GM19239 (cell line): ENCODE data around the gene TRIM13.
"Not testable (repeated sequence)": the region's sequence is repeated elsewhere in the genome, so short reads cannot be mapped to it uniquely, and the experiment has no call there.

Experiments used
- DNase-seq: peaks from one replicate; pipeline ENCODE4 v3.0.0; 2011; ENCODE audit warnings: low spot score; ENCODE audit not compliant: insufficient read length
- FAIRE-seq: peaks from 2 replicates; lab custom pipeline; 2011; peaks lifted over from hg19 to GRCh38; lab: Jason Lieb, UNC

TRIM13 gene

GRCh38 chr13:49996951-49997895 lies at the start of gene TRIM13:
Gene TRIM13, plus strand, starts transcription at chr13:49997042. Its CDS starts 14,899 bp downstream, at chr13:50011941.
- peak; percentile 39 for DNase-seq
- FAIRE-seq: peak; percentile 95

GRCh38 chr13:49948777-49949270 lies 48.0 kb upstream of the TRIM13 start:
- not testable (repeated sequence) for FAIRE-seq, DNase-seq

GRCh38 chr13:49951754-49952535 lies 44.9 kb upstream of the TRIM13 start:
- FAIRE-seq: no peak
- DNase-seq: no peak

GRCh38 chr13:49953560-49953959 lies 43.3 kb upstream of the TRIM13 start:
- DNase-seq (no peak), FAIRE-seq (no peak)

GRCh38 chr13:49954674-49955455 lies 42.0 kb upstream of the TRIM13 start:
- FAIRE-seq: no peak
- DNase-seq: no peak

GRCh38 chr13:49956131-49956530 lies 40.7 kb upstream of the TRIM13 start:
- no peak for DNase-seq
- no peak for FAIRE-seq

GRCh38 chr13:49958321-49958720 lies 38.5 kb upstream of the TRIM13 start:
- FAIRE-seq: no peak
- no peak for DNase-seq

GRCh38 chr13:49967456-49967855 lies 29.4 kb upstream of the TRIM13 start:
- DNase-seq (no peak), FAIRE-seq (no peak)

- FAIRE-seq (no peak), DNase-seq (no peak)
Observed at GRCh38 chr13:49972709-49973108, 24.1 kb upstream of the TRIM13 start.

GRCh38 chr13:49975826-49976225 lies 21.0 kb upstream of the TRIM13 start:
- FAIRE-seq (no peak), DNase-seq (no peak)

- DNase-seq (peak; percentile 63), FAIRE-seq (peak; percentile 97)
Observed at GRCh38 chr13:49976314-49977258, 20.3 kb upstream of the TRIM13 start.

- FAIRE-seq: no peak
- DNase-seq: no peak
Observed at GRCh38 chr13:49977992-49978391, 18.9 kb upstream of the TRIM13 start.

- no peak for FAIRE-seq
- no peak for DNase-seq
Observed at GRCh38 chr13:49980266-49980665, 16.6 kb upstream of the TRIM13 start.

- FAIRE-seq (no peak), DNase-seq (no peak)
Observed at GRCh38 chr13:49985129-49985528, 11.7 kb upstream of the TRIM13 start.

GRCh38 chr13:49986471-49986870 lies 10.4 kb upstream of the TRIM13 start:
- no peak for FAIRE-seq
- DNase-seq: no peak

- not testable (repeated sequence) for DNase-seq, FAIRE-seq
Observed at GRCh38 chr13:49990612-49991011, 6.2 kb upstream of the TRIM13 start.

GRCh38 chr13:49993111-49993510 lies 3.7 kb upstream of the TRIM13 start:
- no peak for FAIRE-seq
- DNase-seq: no peak

- FAIRE-seq: no peak
- DNase-seq: no peak
Observed at GRCh38 chr13:49993666-49994065, 3.2 kb upstream of the TRIM13 start.

- FAIRE-seq (peak; percentile 78), DNase-seq (no peak)
Observed at GRCh38 chr13:49995625-49996101, 1.2 kb upstream of the TRIM13 start.
